Measurements from ENCODE around the gene TSEN2. TPM values are rescaled to one million over a fixed set of nuclear protein-coding genes. Genes with fewer than 3 reads are reported as not detected.
A peak's percentile ranks its signal among the peaks of the same experiment; 100 is the strongest.

TSEN2 gene
- total RNA-seq, 1 donor from 2014 or later: 8.6 TPM

- no peak for DNase-seq (ENCODE audit: low spot score)
- H3K9me3 Mint-ChIP-seq (ENCODE audit: low read depth): no peaks in the 10 kb centered on the region
- peak overlapping the region; percentile 91 for H3K27ac Mint-ChIP-seq (ENCODE audit: unreplicated experiment)
- H3K27me3 Mint-ChIP-seq (ENCODE audit: low read depth): no peaks in the 10 kb centered on the region
- H3K4me3 Mint-ChIP-seq (ENCODE audit: unreplicated experiment): peak overlapping the region; percentile 23
- peaks cover 6% of the 10 kb centered on the region for H3K36me3 Mint-ChIP-seq (ENCODE audit: low read depth)
- no peak for TF ChIP-seq CTCF (IDR thresholded peaks at IDR 0.05)
- peaks cover 39% of the 10 kb centered on the region for H3K4me1 Mint-ChIP-seq (ENCODE audit: low read depth)
Observed at GRCh38 chr3:12507591-12508281, 23.5 kb downstream of the TSEN2 start.

- DNase-seq (ENCODE audit: low spot score): no peak
- H3K4me1 Mint-ChIP-seq (ENCODE audit: low read depth): peaks cover 39% of the 10 kb centered on the region
- no peak for TF ChIP-seq CTCF (IDR thresholded peaks at IDR 0.05)
- no peaks in the 10 kb centered on the region for H3K27me3 Mint-ChIP-seq (ENCODE audit: low read depth)
- no peaks in the 10 kb centered on the region for H3K9me3 Mint-ChIP-seq (ENCODE audit: low read depth)
- H3K27ac Mint-ChIP-seq (ENCODE audit: unreplicated experiment): peak overlapping the region; percentile 91
- peaks cover 3% of the 10 kb centered on the region for H3K36me3 Mint-ChIP-seq (ENCODE audit: low read depth)
- peak overlapping the region; percentile 23 for H3K4me3 Mint-ChIP-seq (ENCODE audit: unreplicated experiment)
Observed at GRCh38 chr3:12508291-12508700, 24.0 kb downstream of the TSEN2 start.

GRCh38 chr3:12509466-12509865 lies 25.2 kb downstream of the TSEN2 start:
- H3K36me3 Mint-ChIP-seq (ENCODE audit: low read depth): no peaks in the 10 kb centered on the region
- no peaks in the 10 kb centered on the region for H3K27me3 Mint-ChIP-seq (ENCODE audit: low read depth)

GRCh38 chr3:12512534-12513118 lies 28.3 kb downstream of the TSEN2 start:
- Mint-ChIP-seq H3K27ac (ENCODE audit: unreplicated experiment) (no peak overlapping the region), H3K27me3 (ENCODE audit: low read depth) (no peaks in the 10 kb centered on the region), H3K9me3 (ENCODE audit: low read depth) (no peaks in the 10 kb centered on the region), H3K4me3 (ENCODE audit: unreplicated experiment) (no peak overlapping the region), H3K36me3 (ENCODE audit: low read depth) (no peaks in the 10 kb centered on the region), H3K4me1 (ENCODE audit: low read depth) (peaks cover 33% of the 10 kb centered on the region)
- TF ChIP-seq CTCF (IDR thresholded peaks at IDR 0.05): no peak
- no peak for DNase-seq (ENCODE audit: low spot score)

More at GRCh38 chr3:12509466-12509865, 25.2 kb downstream of the TSEN2 start:
- no peak for TF ChIP-seq CTCF (IDR thresholded peaks at IDR 0.05)
- peaks cover 39% of the 10 kb centered on the region for H3K4me1 Mint-ChIP-seq (ENCODE audit: low read depth)
- no peaks in the 10 kb centered on the region for H3K9me3 Mint-ChIP-seq (ENCODE audit: low read depth)
- H3K4me3 Mint-ChIP-seq (ENCODE audit: unreplicated experiment): no peak overlapping the region
- H3K27ac Mint-ChIP-seq (ENCODE audit: unreplicated experiment): peak overlapping the region; percentile 91
- no peak for DNase-seq (ENCODE audit: low spot score)

- peaks cover 21% of the 10 kb centered on the region for H3K4me1 Mint-ChIP-seq (ENCODE audit: low read depth)
- DNase-seq (ENCODE audit: low spot score): no peak
- no peak overlapping the region for H3K27ac Mint-ChIP-seq (ENCODE audit: unreplicated experiment)
- no peaks in the 10 kb centered on the region for H3K27me3 Mint-ChIP-seq (ENCODE audit: low read depth)
- H3K9me3 Mint-ChIP-seq (ENCODE audit: low read depth): no peaks in the 10 kb centered on the region
- no peaks in the 10 kb centered on the region for H3K36me3 Mint-ChIP-seq (ENCODE audit: low read depth)
- H3K4me3 Mint-ChIP-seq (ENCODE audit: unreplicated experiment): no peak overlapping the region
- TF ChIP-seq CTCF (IDR thresholded peaks at IDR 0.05): no peak
Observed at GRCh38 chr3:12513694-12514446, 29.6 kb downstream of the TSEN2 start.

All from chondrocyte (in vitro differentiated cells).